PC-9 (cell line): ENCODE results near the gene OR2B2. TPM values are rescaled to one million over a fixed set of nuclear protein-coding genes. Genes with fewer than 3 reads are reported as not detected.

Source experiments
- BruUV-seq: library from RNA; stranded (reverse); fragments of 400-500 nt; replicated peaks from 2 replicates; lab custom pipeline; 2021; lab: Mats Ljungman, UMichigan
- CTCF ChIA-PET: fragments of 300-600 bp; sonication (Branson Sonifier 250); formaldehyde crosslinking; loops from one replicate; lab custom pipeline; 2022; ENCODE audit warnings: antibody characterized with exemption; lab: Charles Lee
- POLR2A ChIA-PET: fragments of 300-600 bp; sonication (Branson Sonifier 250); formaldehyde crosslinking; loops from one replicate; lab custom pipeline; 2022; ENCODE audit warnings: antibody characterized with exemption; ENCODE audit not compliant: unreplicated experiment; lab: Charles Lee
- DNase-seq, 2 experiments: peaks; one replicate each; pipeline versions ENCODE4 v3.0.0 to v3.0.0-alpha.2; 2015 to 2022; ENCODE audit warnings: mixed read lengths in 1 of 2
- H2AFZ ChIP-seq: fragments of 200-600 bp; sonication (generic); 2 replicates; pipeline ENCODE4 v1.8.1; 2017; ENCODE audit warnings: antibody characterized with exemption
- H3F3A ChIP-seq: fragments of 200-600 bp; sonication (generic); 2 replicates; pipeline ENCODE4 v1.8.1; 2017; ENCODE audit warnings: antibody characterized with exemption, mild to moderate bottlenecking, low read depth; ENCODE audit not compliant: insufficient read depth
- H3K27ac ChIP-seq: fragments of 200-600 bp; sonication (generic); 2 replicates; pipeline ENCODE4 v1.6.1; 2016; ENCODE audit warnings: mixed run types
- H3K27me3 ChIP-seq: fragments of 200-600 bp; sonication (generic); 2 replicates; pipeline ENCODE4 v1.6.1; 2016; ENCODE audit warnings: low read depth, mixed run types; ENCODE audit not compliant: insufficient read depth
- H3K36me3 ChIP-seq: fragments of 200-600 bp; sonication (generic); 2 replicates; pipeline ENCODE4 v1.6.1; 2016; ENCODE audit warnings: low read depth, mixed run types
- H3K4me1 ChIP-seq: fragments of 200-600 bp; sonication (generic); replicated peaks from 2 replicates; pipeline ENCODE4 v1.6.1; 2016; ENCODE audit warnings: mixed run types; ENCODE audit not compliant: insufficient read depth
- H3K4me2 ChIP-seq: fragments of 200-600 bp; sonication (generic); 2 replicates; pipeline ENCODE4 v1.6.1; 2017; ENCODE audit warnings: mixed run types
- H3K4me3 ChIP-seq: fragments of 200-600 bp; sonication (generic); 2 replicates; pipeline ENCODE4 v1.6.1; 2016; ENCODE audit warnings: mixed run types
- H3K79me2 ChIP-seq: fragments of 200-600 bp; sonication (generic); 2 replicates; pipeline ENCODE4 v1.6.1; 2017; ENCODE audit warnings: low read depth, mixed run types
- H3K9me2 ChIP-seq: fragments of 200-600 bp; sonication (generic); 2 replicates; pipeline ENCODE4 v1.8.1; 2017; ENCODE audit warnings: mild to moderate bottlenecking; ENCODE audit not compliant: insufficient read depth
- H3K9me3 ChIP-seq: fragments of 200-600 bp; sonication (generic); 2 replicates; pipeline ENCODE4 v1.8.1; 2016; ENCODE audit warnings: low read depth; ENCODE audit not compliant: insufficient read depth
- H4K20me1 ChIP-seq: fragments of 200-600 bp; sonication (generic); 2 replicates; pipeline ENCODE4 v1.8.1; 2017; ENCODE audit not compliant: insufficient read depth
- EZH2 ChIP-seq: fragments of 200-600 bp; sonication (generic); IDR thresholded peaks from 2 replicates; pipeline ENCODE4 v1.8.0; 2017; ENCODE audit warnings: antibody characterized with exemption, low read depth
- intact Hi-C: fragments of 100-400 bp; cut with micrococcal nuclease; formaldehyde crosslinking; loops from one replicate; pipeline ENCODE4 v1.10.0; 2022; ENCODE audit not compliant: unreplicated experiment
- total RNA-seq: library from RNA; stranded (reverse); gene quantifications from 2 replicates; pipeline ENCODE4 v1.2.3, GENCODE V29; 2021
- TF ChIP-seq, protein P1 (sequence below): fragments of 200-600 bp; sonication (generic); conservative IDR thresholded peaks from 2 replicates; pipeline ENCODE4 v1.6.1; 2017; ENCODE audit warnings: mixed run types, antibody characterized with exemption, mild to moderate bottlenecking, moderate library complexity

Gene OR2B2
- total RNA-seq, 1 experiment from 2014 or later, result not detected

DNA sequence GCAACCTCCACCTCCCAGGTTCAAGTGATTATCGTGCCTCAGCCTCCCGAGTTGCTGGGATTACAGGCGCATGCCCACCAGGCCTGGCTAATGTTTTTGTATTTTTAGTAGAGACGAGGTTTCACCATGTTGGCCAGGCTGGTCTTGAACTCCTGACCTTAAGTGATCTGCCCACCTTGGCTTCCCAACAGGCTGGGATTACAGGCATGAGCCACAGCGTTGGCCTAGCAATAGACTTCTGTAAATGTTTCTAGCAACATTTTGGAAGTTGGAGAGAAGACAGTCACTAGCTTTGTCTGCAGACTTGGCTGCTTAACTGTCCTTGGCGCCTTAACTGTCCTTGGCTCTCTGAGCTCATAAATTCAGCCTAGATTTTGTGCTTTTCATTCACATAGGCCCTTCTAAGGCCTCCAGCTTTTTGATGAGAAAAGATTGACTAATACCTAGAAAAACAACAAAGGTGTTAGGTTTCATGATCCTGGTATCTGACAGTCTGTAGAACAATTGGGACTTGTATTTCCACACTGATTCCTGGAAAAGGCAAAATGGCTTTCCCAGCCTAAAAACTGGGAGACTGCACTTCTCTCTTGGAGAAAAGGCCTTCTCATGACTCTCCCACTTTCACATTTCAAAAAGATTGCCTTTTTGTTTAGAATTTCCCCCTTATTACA lies 49.7 kb downstream of the OR2B2 start:
- Histone ChIP-seq H3F3A (peaks cover 10% of the 10 kb centered on the region), H3K27me3 (no peaks in the 10 kb centered on the region), H4K20me1 (no peaks in the 10 kb centered on the region), H3K9me2 (no peaks in the 10 kb centered on the region; the same call in 1 of the 2 replicates), H3K27ac (no peak overlapping the region), H2AFZ (no peak overlapping the region), H3K4me3 (no peak overlapping the region), H3K4me2 (0 out of 2 replicates have a peak overlapping the region, but pooled peaks have one; percentile 1), H3K79me2 (no peaks in the 10 kb centered on the region), H3K9me3 (no peaks in the 10 kb centered on the region), H3K36me3 (no peaks in the 10 kb centered on the region), H3K4me1 (no peaks in the 10 kb centered on the region)
- CTCF ChIA-PET, result interaction anchor here (0.5 kb wide), 1 partner anchor 696 kb away, joined by 3 read pairs; no protein-coding TSS in a partner anchor
- DNase-seq, result no peak
- TF ChIP-seq, protein P1, sequence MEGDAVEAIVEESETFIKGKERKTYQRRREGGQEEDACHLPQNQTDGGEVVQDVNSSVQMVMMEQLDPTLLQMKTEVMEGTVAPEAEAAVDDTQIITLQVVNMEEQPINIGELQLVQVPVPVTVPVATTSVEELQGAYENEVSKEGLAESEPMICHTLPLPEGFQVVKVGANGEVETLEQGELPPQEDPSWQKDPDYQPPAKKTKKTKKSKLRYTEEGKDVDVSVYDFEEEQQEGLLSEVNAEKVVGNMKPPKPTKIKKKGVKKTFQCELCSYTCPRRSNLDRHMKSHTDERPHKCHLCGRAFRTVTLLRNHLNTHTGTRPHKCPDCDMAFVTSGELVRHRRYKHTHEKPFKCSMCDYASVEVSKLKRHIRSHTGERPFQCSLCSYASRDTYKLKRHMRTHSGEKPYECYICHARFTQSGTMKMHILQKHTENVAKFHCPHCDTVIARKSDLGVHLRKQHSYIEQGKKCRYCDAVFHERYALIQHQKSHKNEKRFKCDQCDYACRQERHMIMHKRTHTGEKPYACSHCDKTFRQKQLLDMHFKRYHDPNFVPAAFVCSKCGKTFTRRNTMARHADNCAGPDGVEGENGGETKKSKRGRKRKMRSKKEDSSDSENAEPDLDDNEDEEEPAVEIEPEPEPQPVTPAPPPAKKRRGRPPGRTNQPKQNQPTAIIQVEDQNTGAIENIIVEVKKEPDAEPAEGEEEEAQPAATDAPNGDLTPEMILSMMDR, result no peak
- TF ChIP-seq EZH2, result no peak
- no TSS peak for BruUV-seq
- POLR2A ChIA-PET, result interaction anchor here (0.5 to 0.9 kb wide), 7 partner anchors 9 to 1842 kb away, joined by 3 to 35 read pairs (median 4); a partner anchor contains a TSS
- intact Hi-C loops, result no loop called here

DNA sequence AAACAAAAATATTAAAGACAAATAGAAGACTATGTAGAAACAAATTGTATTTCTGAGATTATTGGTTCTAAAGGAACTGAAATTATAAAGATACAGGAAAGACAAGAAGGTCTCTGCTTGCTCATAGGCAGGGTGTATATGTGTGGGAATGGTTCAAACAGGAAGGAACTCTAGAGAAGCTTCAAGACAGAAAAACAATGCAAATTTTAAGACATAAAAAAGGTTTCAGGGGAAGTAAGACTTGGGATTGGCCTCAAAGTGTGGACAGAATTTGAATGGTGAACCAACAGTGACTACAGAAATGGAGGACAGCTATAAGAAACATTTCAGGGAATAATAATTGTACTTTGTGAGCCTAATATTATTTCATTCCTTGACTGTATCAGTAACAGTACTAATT lies 50.3 kb downstream of the OR2B2 start:
- TF ChIP-seq EZH2, result no peak
- TF ChIP-seq, protein P1, result no peak
- ChIA-PET POLR2A (interaction anchor here (0.5 to 0.9 kb wide), 4 partner anchors 10 to 29 kb away, joined by 3 to 35 read pairs (median 10); a partner anchor contains a TSS), CTCF (interaction anchor here (0.5 kb wide), 1 partner anchor 696 kb away, joined by 3 read pairs; no protein-coding TSS in a partner anchor)
- no peaks in the 10 kb centered on the region for H4K20me1 ChIP-seq
- no peaks in the 10 kb centered on the region for H3K4me1 ChIP-seq
- H3K4me2 ChIP-seq, result no peak overlapping the region
- no peak overlapping the region for H2AFZ ChIP-seq
- H3K9me3 ChIP-seq, result no peaks in the 10 kb centered on the region
- H3K9me2 ChIP-seq, result no peaks in the 10 kb centered on the region; the same call in 1 of the 2 replicates
- no peaks in the 10 kb centered on the region for H3K36me3 ChIP-seq
- H3F3A ChIP-seq, result peaks cover 10% of the 10 kb centered on the region
- no peak overlapping the region for H3K27ac ChIP-seq
- no peaks in the 10 kb centered on the region for H3K79me2 ChIP-seq
- no peak overlapping the region for H3K4me3 ChIP-seq
- BruUV-seq, result no TSS peak
- no peaks in the 10 kb centered on the region for H3K27me3 ChIP-seq
- intact Hi-C loops, result no loop called here
- DNase-seq, result no peak

DNA sequence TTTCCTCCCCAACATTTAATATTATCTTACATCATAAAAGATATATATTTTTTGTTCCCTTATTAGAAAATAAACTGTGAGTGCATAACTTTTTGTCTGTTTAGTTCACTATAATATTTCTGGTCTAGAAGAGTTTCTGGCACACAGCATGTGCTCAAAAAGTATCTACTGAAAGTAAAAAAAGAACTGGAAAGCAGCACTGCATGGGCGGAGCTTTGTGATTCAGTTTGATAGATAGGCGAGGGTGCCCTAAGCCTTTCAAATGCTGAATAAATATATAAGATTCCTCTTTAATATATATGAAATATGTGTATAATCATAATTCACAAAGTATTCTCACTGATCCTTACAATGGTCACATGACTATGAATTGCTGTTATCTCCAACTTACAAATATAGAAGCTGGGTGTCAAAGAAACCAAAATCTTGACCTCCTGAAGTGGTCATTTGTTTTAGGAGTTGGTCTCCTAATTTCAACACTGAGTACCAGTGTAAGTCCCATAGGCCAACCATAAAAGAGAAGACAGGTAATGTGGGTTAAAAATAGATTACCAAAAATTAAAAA lies 50.8 kb downstream of the OR2B2 start:
- BruUV-seq, result no TSS peak
- no peak for DNase-seq
- H3K36me3 ChIP-seq, result no peaks in the 10 kb centered on the region
- H3F3A ChIP-seq, result peaks cover 10% of the 10 kb centered on the region
- no peak overlapping the region for H2AFZ ChIP-seq
- no peaks in the 10 kb centered on the region for H3K79me2 ChIP-seq
- no peak for TF ChIP-seq EZH2
- TF ChIP-seq, protein P1, result no peak
- H3K4me2 ChIP-seq, result no peak overlapping the region
- CTCF ChIA-PET, result no interaction called here
- no peak overlapping the region for H3K27ac ChIP-seq
- no peak overlapping the region for H3K4me3 ChIP-seq
- H3K27me3 ChIP-seq, result no peaks in the 10 kb centered on the region
- H3K4me1 ChIP-seq, result no peaks in the 10 kb centered on the region
- POLR2A ChIA-PET, result no interaction called here
- no peaks in the 10 kb centered on the region for H4K20me1 ChIP-seq
- intact Hi-C loops, result no loop called here
- no peaks in the 10 kb centered on the region for H3K9me3 ChIP-seq
- no peaks in the 10 kb centered on the region; the same call in 1 of the 2 replicates for H3K9me2 ChIP-seq

Other genes starting within 250 kb of the OR2B2 start
- gene OR2B6, start 44.8 kb upstream of the OR2B2 start, total RNA-seq, result 1.5 and 1.6 TPM in 2 replicates
- gene ZNF165, start 168.2 kb upstream of the OR2B2 start, total RNA-seq, result 10.5 and 12.6 TPM in 2 replicates
- gene ZSCAN16, start 212.2 kb upstream of the OR2B2 start, total RNA-seq, result 5.6 and 5.9 TPM in 2 replicates
- 27.2 and 31.5 TPM in 2 replicates for gene ZKSCAN8, start 229.5 kb upstream of the OR2B2 start, total RNA-seq